C4-2B (cell line): ENCODE data around the gene MYH6.

Experiments
- H3K27ac ChIP-seq: fragments of 450-650 bp; 2 replicates; pipeline ENCODE4 v1.5.1; 2017
- CTCF ChIP-seq: fragments of 450-650 bp; conservative IDR thresholded peaks from 2 replicates; pipeline ENCODE4 v1.5.1; 2017; ENCODE audit warnings: mild to moderate bottlenecking
- ZFX ChIP-seq: fragments of 450-650 bp; IDR thresholded peaks from 2 replicates; pipeline ENCODE4 v1.6.1; 2017

MYH6 gene

DNA sequence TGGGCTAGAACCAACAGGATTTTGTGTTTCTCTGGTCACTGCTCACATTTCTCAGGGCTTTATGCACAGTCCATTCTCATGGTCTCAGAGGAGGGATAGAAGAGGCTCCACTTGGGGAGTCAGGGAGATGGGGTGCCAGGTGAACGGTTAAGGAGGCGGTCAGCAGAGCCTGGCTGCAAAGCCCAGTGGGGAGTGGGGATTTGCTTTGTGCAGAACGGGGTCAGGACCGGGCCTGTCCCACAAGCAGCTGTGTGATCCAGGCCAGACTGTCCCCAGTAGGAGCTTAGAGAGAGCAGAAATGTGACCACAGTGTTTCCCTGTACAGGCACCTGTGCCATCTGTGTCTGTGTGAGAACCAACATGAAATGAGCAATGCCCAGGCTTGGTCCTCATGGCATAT, 27.1 kb downstream of the MYH6 start:
- TF ChIP-seq CTCF: no peak
- no peak for TF ChIP-seq ZFX
- H3K27ac ChIP-seq: no peak overlapping the region

- peak; percentile 28 for TF ChIP-seq CTCF
- TF ChIP-seq ZFX: no peak
- H3K27ac ChIP-seq: no peak overlapping the region
These were observed 27.7 kb downstream of the MYH6 start for GRCh38 chr14:23380197-23380914.

DNA sequence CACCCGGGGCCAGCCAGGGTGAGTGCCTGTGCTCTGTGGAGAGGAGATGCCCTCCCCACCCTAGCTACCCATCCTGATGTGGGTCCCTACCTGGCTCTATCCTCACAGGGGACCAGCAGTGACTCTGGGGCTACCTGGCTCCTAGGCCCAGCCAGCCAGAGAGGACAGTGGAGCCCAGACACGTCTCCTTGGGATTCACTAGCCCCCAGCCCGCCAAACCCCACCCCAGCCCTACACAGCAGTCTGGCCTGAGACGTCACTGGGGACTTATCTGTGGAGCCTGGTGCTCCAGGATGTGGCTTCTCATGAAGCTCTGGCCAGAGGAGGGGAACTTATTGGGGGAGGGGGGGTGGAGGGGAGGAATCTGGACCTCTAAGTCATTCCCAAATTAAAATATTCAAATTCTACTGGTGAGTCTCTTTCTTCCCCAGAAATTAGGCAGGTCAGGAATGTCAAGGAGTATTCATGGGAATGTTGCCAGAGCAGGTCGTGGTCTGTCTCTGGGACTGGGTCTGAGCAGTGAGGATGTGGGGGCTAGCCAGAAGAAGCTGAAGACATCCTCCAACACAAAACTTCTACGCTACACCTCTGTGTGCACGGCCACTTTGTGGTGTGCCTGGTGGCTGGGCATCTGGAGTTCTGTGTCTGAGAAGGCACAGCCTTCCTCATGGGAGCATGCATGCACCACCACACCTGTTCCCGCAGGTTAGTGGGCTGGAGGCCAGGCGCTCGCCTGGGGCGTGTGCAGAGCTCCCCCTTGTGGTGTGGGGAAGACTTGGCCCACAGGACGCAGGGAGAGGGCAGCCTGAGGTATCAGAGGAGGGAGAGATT, 28.5 kb downstream of the MYH6 start:
- peak; percentile 94 for TF ChIP-seq CTCF
- TF ChIP-seq ZFX: no peak
- H3K27ac ChIP-seq: no peak overlapping the region

DNA sequence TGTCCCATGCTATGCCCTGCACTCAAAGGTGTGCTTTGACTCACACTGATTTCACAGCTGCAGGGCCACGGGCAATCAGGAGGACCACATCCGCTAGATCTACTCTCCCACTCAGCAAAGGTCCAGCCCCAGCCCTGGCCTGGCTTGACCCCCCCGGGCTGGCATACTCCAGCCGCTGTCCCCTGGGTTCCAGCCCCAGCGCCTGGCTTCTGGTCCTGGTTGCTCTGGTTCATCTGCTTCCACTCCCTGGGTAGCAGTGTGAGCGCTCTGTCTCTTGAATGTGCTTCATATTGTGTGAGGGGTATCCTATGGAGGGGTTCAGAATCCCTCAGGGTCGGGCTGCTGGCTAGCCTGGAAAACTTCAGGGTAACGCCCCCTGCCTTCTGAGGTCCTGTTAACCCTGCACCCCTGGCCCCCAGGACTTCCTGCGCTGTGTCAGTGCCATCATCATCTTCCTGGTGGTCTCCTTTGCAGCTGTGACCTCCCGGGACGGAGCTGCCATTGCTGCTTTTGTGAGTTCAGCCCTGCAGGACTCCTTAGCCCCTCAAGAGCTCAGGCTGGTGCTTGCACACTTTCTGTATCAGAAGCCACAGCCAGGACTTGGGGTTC, 29.4 kb downstream of the MYH6 start:
- H3K27ac ChIP-seq: no peak overlapping the region
- no peak for TF ChIP-seq ZFX
- no peak for TF ChIP-seq CTCF

DNA sequence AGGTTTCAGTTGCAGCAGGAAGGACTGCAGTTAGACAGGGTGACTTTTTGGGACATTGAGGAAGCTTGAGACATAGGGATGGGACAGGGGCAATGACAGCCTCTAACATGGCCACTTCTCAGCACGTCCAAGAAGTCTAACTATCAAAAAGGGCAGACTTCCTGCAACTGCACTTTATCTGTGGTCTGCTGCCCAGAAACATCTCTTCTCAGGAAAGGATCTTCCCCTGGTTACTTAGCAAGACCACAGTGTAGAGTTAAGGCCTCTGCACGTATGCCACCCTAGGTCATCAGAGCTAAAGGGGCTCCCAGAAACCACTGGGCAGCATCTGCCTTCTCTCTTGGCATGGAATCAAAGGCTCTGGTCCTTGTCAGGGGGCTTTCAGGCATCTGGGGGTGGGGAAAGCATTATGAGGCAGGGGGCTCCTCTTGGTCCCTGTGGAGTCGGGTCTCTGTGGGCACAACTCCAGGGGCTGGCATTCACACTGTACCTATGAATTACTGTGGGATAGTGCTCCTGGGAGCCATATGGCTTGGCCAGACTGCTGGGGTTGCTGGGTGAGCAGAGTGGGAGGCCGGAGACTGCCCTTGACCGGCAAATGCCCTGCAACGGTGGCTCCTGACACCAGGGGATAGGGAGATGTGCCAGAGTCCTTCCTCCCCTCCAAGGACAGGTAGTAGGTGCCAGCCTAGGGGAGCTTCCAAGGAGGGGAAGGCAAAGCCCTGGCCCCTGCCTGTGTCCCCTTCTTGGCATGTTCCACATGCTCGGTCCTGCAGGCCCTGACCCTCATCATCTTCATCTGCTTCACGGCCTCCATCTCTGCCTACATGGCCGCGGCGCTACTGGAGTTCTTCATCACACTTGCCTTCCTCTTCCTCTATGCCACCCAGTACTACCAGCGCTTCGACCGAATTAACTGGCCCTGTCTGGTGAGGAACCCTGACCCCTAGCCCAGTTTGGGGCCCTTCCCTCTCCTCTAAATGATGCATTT, 30.2 kb downstream of the MYH6 start:
- TF ChIP-seq CTCF: no peak
- TF ChIP-seq ZFX: no peak
- H3K27ac ChIP-seq: no peak overlapping the region

DNA sequence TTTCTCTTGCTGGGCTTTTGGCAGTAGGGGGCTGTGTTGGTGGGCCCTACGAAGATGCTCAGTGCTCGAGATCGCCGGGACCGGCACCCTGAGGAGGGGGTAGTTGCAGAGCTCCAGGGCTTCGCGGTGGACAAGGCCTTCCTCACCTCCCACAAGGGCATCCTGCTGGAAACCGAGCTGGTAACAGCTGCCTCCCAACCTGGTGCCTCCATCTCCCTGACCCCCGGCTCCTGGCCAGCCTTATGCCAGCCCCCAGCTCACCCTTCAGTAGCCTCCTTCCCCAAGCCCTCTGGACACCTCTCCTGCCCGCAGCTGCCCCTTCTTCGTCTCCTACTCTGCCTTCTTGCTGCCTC, 30.9 kb downstream of the MYH6 start:
- no peak for TF ChIP-seq CTCF
- TF ChIP-seq ZFX: no peak
- H3K27ac ChIP-seq: no peak overlapping the region
